HG02884 (cell line): Measurements from ENCODE around the gene SMPDL3B.

Experiments
- ATAC-seq: cut with Tn5 transposase; IDR thresholded peaks from one replicate; pipeline ENCODE4 v1.9.1; 2021; ENCODE audit warnings: mild to moderate bottlenecking, moderate library complexity; ENCODE audit not compliant: unreplicated experiment

Gene SMPDL3B

DNA sequence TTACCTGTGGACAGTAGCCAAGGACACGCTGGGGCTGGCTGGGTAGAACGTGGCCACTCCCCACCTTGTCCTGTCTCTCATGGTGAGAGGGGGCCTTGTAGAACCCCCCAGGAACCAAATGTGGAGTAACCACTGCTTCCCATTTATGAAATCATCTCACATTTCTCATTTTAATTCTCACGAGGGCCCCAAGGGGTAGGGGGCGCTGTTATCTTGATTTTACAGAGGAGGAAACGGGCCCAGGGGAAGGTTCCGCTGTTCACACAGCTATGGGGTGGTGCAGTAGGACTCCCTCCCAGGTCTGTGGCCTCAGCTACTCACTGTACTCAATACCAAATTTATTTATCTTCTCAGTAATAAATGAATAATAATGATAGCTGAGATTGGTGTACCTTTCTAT lies 5.5 kb downstream of the SMPDL3B start:
- no peak for ATAC-seq

DNA sequence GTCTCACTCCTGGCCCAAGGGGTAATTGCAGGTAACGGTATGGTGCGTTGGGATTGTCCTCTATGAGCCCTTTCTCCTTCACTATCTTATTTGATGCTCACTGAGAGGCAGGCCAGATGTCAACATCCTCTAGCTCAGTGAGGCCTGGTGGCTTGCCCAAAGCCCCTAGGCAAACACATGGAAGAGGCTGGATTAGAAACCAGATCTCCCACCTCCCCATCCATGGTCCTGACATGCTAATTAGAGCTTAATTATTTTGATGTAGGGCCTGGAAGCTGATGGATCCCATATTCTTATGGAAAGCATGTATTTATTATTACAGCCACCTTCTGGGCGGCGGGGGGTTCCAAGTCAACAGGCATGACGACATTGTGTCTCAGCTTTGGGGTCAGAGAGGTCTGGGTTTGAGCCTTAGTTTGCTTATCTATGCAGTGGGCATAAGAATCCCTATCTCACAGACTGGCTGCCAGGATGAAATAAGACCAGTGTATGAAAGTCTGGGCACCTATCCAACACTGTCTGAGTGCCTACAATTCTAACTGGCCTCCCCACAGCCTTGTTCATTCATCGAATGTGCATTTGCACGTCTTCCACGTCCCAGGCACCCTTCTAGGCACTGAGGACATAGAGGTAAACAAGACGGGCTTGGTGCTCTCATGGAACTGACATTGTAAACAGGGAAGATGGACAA lies 6.2 kb downstream of the SMPDL3B start:
- ATAC-seq = no peak

GRCh38 chr1:27941671-27942540 lies 7.1 kb downstream of the SMPDL3B start:
- ATAC-seq = no peak

- ATAC-seq = no peak
Observed at GRCh38 chr1:27945020-27945419, 10.2 kb downstream of the SMPDL3B start.

GRCh38 chr1:27949027-27949426 lies 14.2 kb downstream of the SMPDL3B start:
- no peak for ATAC-seq

- ATAC-seq = no peak
Observed at GRCh38 chr1:27951396-27951795, 16.6 kb downstream of the SMPDL3B start.

DNA sequence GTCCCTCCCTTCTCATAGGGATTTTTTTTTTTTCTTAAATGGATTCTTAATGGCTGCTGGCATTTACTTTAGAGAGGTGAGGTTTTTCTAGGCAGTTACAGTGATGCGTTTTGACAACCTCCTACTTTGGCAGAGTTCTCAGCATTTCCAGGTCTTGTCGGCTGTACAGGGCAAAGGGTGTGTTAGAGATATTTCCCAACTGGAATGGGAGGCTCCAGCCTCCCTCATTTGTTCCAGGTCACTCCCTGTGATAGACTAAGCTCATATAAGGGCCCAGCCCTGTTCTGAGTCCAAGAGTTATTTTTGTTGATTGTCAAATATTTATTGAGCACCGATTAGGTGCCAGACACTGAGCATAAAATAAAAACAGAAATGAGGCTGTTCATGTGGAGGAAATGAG lies 17.3 kb downstream of the SMPDL3B start:
- no peak for ATAC-seq

DNA sequence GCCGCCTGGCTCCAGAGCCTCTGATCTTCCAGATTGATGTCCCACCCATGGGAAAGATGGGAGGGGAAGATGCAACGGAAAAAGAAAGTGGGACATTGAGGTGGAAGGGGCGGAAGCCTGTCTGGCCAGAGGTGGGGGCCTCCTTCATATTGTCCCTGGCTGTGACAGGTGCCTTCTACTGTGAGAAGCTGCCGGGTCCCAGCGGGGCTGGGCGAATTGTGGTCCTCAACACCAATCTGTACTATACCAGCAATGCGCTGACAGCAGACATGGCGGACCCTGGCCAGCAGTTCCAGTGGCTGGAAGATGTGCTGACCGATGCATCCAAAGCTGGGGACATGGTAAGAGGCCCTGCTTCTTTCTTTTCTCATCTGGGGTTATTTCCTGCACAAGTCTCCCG lies 19.4 kb downstream of the SMPDL3B start:
- ATAC-seq = no peak

DNA sequence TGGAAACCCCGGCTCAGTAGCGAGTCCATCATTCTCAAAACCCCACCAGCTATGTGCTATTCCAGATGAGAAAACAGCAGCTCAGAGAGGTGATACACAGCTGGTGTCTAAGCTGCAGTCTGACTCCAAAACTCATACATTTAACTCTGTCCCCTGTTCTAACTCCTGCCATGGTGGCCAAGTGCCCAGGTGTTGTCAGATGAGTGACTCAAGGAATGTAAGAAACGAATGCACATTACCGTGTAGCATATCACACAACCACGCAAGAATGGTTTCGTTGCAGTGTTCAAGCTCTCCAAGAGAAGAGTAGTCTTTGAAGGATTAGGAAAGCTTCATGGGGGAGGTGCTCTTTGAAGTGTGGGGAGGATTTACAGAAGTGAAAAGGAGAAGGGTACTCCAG lies 20.3 kb downstream of the SMPDL3B start:
- ATAC-seq = no peak

GRCh38 chr1:27956761-27957160 lies 22.0 kb downstream of the SMPDL3B start:
- ATAC-seq = no peak

DNA sequence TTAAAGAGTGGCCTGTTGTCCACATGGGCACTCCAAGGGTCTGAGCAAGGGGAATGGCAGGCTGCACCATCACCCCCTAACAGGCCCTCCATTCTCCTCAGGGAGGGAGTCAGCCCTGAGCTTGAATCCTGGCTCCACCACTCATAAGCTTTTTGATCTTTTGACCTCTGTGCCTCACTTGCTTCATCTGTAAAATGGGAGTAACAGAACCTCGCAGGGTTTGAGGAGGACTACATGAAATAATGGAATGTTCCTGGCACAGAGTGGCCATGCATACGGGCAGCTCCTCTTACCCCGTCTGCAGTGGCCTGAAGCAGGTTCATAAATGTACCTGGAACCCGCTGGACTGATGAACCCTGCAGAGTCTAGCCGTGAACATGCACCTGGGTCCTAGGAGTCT lies 22.9 kb downstream of the SMPDL3B start:
- no peak for ATAC-seq

DNA sequence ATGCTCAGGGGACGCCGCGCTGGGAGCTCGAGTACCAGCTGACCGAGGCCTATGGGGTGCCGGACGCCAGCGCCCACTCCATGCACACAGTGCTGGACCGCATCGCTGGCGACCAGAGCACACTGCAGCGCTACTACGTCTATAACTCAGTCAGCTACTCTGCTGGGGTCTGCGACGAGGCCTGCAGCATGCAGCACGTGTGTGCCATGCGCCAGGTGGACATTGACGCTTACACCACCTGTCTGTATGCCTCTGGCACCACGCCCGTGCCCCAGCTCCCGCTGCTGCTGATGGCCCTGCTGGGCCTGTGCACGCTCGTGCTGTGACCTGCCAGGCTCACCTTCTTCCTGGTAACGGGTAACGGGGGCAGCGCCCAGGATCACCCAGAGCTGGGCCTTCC lies 23.7 kb downstream of the SMPDL3B start:
- no peak for ATAC-seq

DNA sequence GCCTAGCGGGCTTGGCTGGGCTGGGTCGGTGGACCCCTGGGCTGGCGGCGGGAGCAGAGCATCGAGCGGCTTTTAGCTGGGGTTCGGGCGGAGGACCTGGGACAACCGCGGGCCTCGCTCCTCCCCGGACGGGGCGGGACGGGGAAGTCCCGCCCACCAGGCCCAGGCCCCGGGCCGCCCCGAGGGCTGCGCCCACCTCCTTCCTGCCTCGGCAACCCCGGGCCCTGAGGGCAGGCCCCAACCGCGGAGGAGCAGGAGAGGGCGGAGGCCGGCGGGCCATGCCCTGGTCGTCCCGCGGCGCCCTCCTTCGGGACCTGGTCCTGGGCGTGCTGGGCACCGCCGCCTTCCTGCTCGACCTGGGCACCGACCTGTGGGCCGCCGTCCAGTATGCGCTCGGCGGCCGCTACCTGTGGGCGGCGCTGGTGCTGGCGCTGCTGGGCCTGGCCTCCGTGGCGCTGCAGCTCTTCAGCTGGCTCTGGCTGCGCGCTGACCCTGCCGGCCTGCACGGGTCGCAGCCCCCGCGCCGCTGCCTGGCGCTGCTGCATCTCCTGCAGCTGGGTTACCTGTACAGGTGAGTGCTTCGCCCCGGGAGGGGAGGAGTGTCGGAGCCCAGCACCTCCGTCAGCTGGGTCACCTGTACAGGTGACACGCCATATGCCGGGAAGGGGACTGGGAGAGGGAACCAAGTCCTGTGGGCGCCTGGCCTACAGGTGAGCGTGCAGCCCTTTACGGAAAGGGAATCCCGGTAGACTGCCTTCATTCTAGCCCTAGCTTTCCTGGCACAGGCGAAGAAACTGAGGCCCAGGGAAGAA lies 25.2 kb downstream of the SMPDL3B start, which contains the start of gene XKR8:
Gene XKR8, plus strand, starts transcription at position 182 of the 812 bp plus-strand sequence. Its CDS starts 97 bp downstream, at position 279.
- peak; percentile 84 for ATAC-seq

DNA sequence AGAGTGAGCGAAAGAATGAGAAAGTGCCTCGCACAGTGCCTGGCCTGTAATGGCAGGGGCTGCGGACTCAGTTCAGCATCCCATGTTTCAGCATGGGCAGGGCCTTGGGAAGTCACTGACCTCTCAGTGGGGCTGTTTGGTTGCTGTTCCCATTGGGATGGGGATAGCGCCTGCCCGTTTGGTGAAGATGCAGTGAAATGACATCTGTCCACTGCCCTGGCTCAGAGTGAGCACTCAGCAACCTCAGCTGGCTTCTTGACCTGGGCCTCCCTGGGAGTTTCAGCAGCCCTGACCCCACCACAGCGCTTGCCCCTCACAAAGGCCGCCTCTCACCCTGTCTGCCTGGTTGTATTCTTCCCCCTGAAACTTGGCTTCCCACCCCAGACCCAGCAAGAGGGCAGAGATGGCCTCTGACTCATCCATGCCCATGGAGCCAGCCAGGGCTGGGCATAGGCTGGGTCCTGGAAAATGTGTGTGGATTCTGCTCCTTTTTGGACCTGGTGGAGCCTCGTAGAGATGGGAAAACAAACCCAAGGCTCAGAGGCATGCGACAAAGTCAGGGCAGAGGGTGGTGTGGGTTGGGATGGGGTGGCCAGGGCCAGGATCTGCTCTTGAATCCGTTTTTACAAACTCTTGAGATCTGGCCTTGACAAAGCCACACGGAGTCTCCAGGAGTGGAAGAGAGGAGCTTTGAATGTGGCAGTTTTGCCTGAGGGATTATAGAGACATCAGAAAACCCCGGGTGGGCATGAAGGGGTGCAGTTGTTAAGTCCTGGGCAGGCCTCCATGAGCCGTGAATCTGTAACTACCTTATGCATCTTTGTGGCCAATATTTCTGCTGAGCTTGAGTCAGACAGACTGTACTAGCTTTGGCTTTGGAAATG lies 26.2 kb downstream of the SMPDL3B start:
- no peak for ATAC-seq

DNA sequence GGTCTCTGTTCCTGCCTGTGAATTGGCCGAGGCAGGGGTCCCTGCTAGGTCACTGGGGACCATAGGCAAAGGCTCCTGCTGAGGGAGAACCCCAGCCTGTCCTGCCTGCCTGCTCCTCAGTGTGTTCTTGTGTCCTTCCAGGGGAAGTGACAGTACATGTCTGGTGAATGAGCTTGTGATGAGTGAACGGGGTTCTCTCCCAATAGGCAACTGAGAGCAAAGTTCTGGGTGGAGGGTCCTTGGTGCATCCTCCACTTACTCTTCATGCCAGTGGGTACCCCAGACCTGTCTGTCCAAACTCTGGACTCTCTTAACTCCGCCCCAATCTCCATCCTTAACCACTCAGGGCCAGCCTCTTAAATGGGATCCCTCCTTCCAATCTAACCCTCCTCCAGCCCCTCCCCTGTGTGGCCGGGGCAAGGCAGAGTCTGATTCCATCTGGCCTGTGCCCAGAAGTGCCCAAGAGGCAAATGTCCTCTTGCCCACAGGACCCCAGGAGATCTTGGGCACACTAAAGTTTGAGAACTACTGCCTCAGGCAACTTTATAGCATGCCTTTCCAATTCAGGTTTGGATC lies 26.9 kb downstream of the SMPDL3B start:
- no peak for ATAC-seq

- no peak for ATAC-seq
Observed at GRCh38 chr1:27963393-27963792, 28.6 kb downstream of the SMPDL3B start.

DNA sequence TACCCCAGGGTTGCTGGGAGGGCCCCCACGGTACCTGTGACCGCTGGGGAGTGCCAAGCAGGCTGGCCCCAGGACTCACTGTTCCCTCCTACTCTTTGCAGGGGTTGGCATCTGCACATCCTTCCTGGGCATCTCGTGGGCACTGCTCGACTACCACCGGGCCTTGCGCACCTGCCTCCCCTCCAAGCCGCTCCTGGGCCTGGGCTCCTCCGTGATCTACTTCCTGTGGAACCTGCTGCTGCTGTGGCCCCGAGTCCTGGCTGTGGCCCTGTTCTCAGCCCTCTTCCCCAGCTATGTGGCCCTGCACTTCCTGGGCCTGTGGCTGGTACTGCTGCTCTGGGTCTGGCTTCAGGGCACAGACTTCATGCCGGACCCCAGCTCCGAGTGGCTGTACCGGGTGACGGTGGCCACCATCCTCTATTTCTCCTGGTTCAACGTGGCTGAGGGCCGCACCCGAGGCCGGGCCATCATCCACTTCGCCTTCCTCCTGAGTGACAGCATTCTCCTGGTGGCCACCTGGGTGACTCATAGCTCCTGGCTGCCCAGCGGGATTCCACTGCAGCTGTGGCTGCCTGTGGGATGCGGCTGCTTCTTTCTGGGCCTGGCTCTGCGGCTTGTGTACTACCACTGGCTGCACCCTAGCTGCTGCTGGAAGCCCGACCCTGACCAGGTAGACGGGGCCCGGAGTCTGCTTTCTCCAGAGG lies 31.8 kb downstream of the SMPDL3B start:
- ATAC-seq = no peak

DNA sequence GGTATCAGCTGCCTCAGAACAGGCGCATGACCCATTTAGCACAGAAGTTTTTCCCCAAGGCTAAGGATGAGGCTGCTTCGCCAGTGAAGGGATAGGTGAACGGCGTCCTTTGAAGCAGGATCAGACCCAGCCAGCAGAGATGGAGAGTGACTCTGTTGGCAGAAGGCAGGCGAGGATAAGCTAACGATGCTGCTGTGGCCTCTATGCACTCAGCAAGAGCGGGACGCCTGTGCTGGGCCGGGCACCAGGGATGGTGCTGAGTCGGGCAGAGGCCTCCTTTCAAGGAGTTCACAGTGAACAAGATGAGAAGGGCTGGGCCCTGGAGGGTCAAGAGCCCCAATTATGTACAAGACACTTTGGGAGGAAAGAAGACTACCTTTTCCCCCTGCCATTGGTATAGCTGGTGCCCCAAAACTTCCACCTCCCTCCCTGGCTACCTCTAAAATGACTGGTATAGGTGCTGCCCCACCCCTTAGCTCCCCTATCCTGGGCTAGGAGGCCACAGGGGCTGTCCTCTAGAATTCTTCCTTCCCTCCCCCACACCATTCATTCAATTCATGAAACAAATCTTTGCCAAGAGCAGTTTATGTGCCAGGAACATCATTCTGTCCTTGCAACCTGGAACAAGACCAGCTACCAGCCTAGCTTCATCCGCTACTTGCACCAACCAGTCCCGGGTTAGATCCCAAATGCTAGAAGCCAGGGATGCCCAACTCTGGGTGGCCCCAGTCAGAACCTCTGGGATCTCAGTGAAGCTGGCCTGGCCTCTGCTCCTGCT lies 32.5 kb downstream of the SMPDL3B start:
- no peak for ATAC-seq
